Measurements from ENCODE around the gene C1orf210. TPM values are rescaled to one million over a fixed set of nuclear protein-coding genes. Genes with fewer than 3 reads are reported as not detected.

The C1orf210 gene
- polyA plus RNA-seq, 2 of the 4 experiments (the other 2 are of a cell fraction), result not detected

- 80% methylated on average over 16 of the region's 16 CpGs for WGBS (ENCODE audit: missing lambda C conversion rate)
- POLR2A ChIA-PET, result no interaction called here
- TF ChIP-seq HDAC2 (IDR thresholded peaks at IDR 0.05), result no peak
- no peak for TF ChIP-seq MYC (IDR thresholded peaks at IDR 0.05; ENCODE audit: borderline replicate concordance, low read length)
- no peak for TF ChIP-seq TP53 (CRISPR knock-in tag; IDR thresholded peaks at IDR 0.05)
- no peak for TF ChIP-seq HOXB5 (CRISPR knock-in tag; IDR thresholded peaks at IDR 0.05)
- no peak for TF ChIP-seq BCL3 (IDR thresholded peaks at IDR 0.05)
- TF ChIP-seq KDM5A (IDR thresholded peaks at IDR 0.05), result no peak
- no peak for TF ChIP-seq RAD21 (conservative IDR thresholded peaks at IDR 0.05 in 1 of 2, IDR thresholded peaks at IDR 0.05 in 1 of 2)
- TF ChIP-seq ESRRA (IDR thresholded peaks at IDR 0.05; ENCODE audit: borderline replicate concordance, low read length), result no peak
- TF ChIP-seq RCOR1 (IDR thresholded peaks at IDR 0.05; ENCODE audit: low read depth, low read length), result no peak
- no peak for TF ChIP-seq ELK1 (IDR thresholded peaks at IDR 0.05; ENCODE audit: low read depth, low read length)
- no peak for TF ChIP-seq CTCF (IDR thresholded peaks at IDR 0.05)
- no peak for TF ChIP-seq ATOH8 (CRISPR knock-in tag; IDR thresholded peaks at IDR 0.05; ENCODE audit: low read depth)
- TF ChIP-seq PHF8 (IDR thresholded peaks at IDR 0.05; ENCODE audit: borderline replicate concordance, low read depth), result no peak
- TF ChIP-seq GATA3 (IDR thresholded peaks at IDR 0.05; ENCODE audit: borderline replicate concordance), result no peak
- no peak for TF ChIP-seq SMC3 (IDR thresholded peaks at IDR 0.05)
- no peak for TF ChIP-seq ZC3H11A (IDR thresholded peaks at IDR 0.05)
- no peak for TF ChIP-seq JUN (IDR thresholded peaks at IDR 0.05)
- no peak for TF ChIP-seq HOXB13 (CRISPR knock-in tag; IDR thresholded peaks at IDR 0.05; ENCODE audit: low read depth)
- TF ChIP-seq RNF2 (IDR thresholded peaks at IDR 0.05; ENCODE audit: borderline replicate concordance, low read depth), result no peak
- H3K4me2 ChIP-seq, result no peak overlapping the region
- ATAC-seq (peak; percentile 35 to 68; a peak in 3 of 6 replicates), DNase-seq (ENCODE audit: low read depth in 1 of 2, low spot score in 1 of 2) (no peak), FAIRE-seq (no peak)
- H3K4me3 ChIP-seq, result no peak overlapping the region
- no peaks in the 10 kb centered on the region for H3K4me1 ChIP-seq
- H3K27ac ChIP-seq, result no peak overlapping the region
- no peaks in the 10 kb centered on the region for H3K9me3 ChIP-seq
- CTCF ChIA-PET, result interaction anchor here (1.0 to 1.9 kb wide), 3 partner anchors 12 to 90 kb away, joined by 3 to 5 read pairs (median 4); no protein-coding TSS in a partner anchor
These were observed 31.5 kb upstream of the C1orf210 start for GRCh38 chr1:43316738-43317520.

GRCh38 chr1:43315963-43316737 is 30.8 kb upstream of the C1orf210 start:
- no peak for FAIRE-seq
- TF ChIP-seq KDM5A (IDR thresholded peaks at IDR 0.05) (no peak), MAZ (IDR thresholded peaks at IDR 0.05; ENCODE audit: borderline replicate concordance, low read depth, low read length) (no peak), HOXB5 (CRISPR knock-in tag; IDR thresholded peaks at IDR 0.05) (no peak), BCL3 (IDR thresholded peaks at IDR 0.05) (no peak), GATA3 (IDR thresholded peaks at IDR 0.05; ENCODE audit: borderline replicate concordance) (no peak)
- Histone ChIP-seq H3K4me2 (no peak overlapping the region), H3K4me1 (no peaks in the 10 kb centered on the region), H3K9me3 (no peaks in the 10 kb centered on the region), H3K27ac (no peak overlapping the region), H3K4me3 (no peak overlapping the region)
- POLR2A ChIA-PET, result no interaction called here
- WGBS (ENCODE audit: missing lambda C conversion rate), result 70% methylated on average over 10 of the region's 10 CpGs
- no peak for DNase-seq (ENCODE audit: low read depth in 1 of 2, low spot score in 1 of 2)
- CTCF ChIA-PET, result interaction anchor here (0.6 to 1.9 kb wide), 6 partner anchors 11 to 378 kb away, joined by 3 to 5 read pairs (median 4); no protein-coding TSS in a partner anchor
- ATAC-seq, result no peak
